Karpas-422 (cell line): Measurements from ENCODE around the gene DYNC1H1. TPM values are rescaled to one million over a fixed set of nuclear protein-coding genes. Genes with fewer than 3 reads are reported as not detected.
A peak's percentile ranks its signal among the peaks of the same experiment; 100 is the strongest.

Experiments
- DNase-seq: peaks from one replicate; pipeline ENCODE4 v3.0.0-alpha.2; 2015
- H2AFZ ChIP-seq: fragments of 200-600 bp; sonication (generic); 2 replicates; pipeline ENCODE4 v1.6.1; 2014; ENCODE audit warnings: antibody characterized with exemption, low read length, mixed read lengths
- H3K27ac ChIP-seq: fragments of 200-600 bp; sonication (generic); 2 replicates; pipeline ENCODE4 v1.5.1; 2014; ENCODE audit warnings: mild to moderate bottlenecking, low read length, moderate library complexity
- H3K27me3 ChIP-seq: fragments of 200-600 bp; sonication (generic); 2 replicates; pipeline ENCODE4 v1.6.1; 2014; ENCODE audit warnings: low read length, mixed read lengths
- H3K36me3 ChIP-seq: fragments of 200-600 bp; sonication (generic); 2 replicates; pipeline ENCODE4 v1.6.1; 2014; ENCODE audit warnings: low read length, mixed read lengths; ENCODE audit not compliant: insufficient read depth
- H3K4me1 ChIP-seq: fragments of 200-600 bp; sonication (generic); 2 replicates; pipeline ENCODE4 v1.6.1; 2014; ENCODE audit warnings: mild to moderate bottlenecking, low read length, mixed read lengths
- H3K4me2 ChIP-seq: fragments of 200-600 bp; sonication (generic); 2 replicates; pipeline ENCODE4 v1.6.1; 2014; ENCODE audit warnings: low read length, low read depth, mild to moderate bottlenecking; ENCODE audit not compliant: poor library complexity, severe bottlenecking
- H3K4me3 ChIP-seq: fragments of 200-600 bp; sonication (generic); 2 replicates; pipeline ENCODE4 v1.5.1; 2014; ENCODE audit warnings: mild to moderate bottlenecking, antibody characterized with exemption, low read length, mixed read lengths
- H3K79me2 ChIP-seq: fragments of 200-600 bp; sonication (generic); 2 replicates; pipeline ENCODE4 v1.6.1; 2014; ENCODE audit warnings: mild to moderate bottlenecking, low read length, mixed read lengths
- H3K9ac ChIP-seq: fragments of 200-600 bp; sonication (generic); 2 replicates; pipeline ENCODE4 v1.6.0; 2014; ENCODE audit warnings: low read length
- H3K9me2 ChIP-seq: fragments of 200-600 bp; sonication (generic), shearing (Covaris generic); replicated peaks from 2 replicates; pipeline ENCODE4 v1.6.0; 2014; ENCODE audit warnings: mild to moderate bottlenecking, low read length, moderate library complexity; ENCODE audit not compliant: insufficient read depth
- H3K9me3 ChIP-seq: fragments of 300-700, 200-600 bp; sonication (generic); 2 replicates; pipeline ENCODE4 v1.6.1; 2014; ENCODE audit warnings: low read length, mixed read lengths
- H4K20me1 ChIP-seq: fragments of 200-600 bp; sonication (generic); 2 replicates; pipeline ENCODE4 v1.6.1; 2014; ENCODE audit warnings: mild to moderate bottlenecking, antibody characterized with exemption, low read length, low read depth; ENCODE audit not compliant: insufficient read depth
- total RNA-seq: library from RNA; depleted of rRNA; stranded (reverse); fragments of >200 nt; shearing (Covaris generic); gene quantifications from 2 replicates; pipeline ENCODE4 v1.2.3, GENCODE V29; 2014; ENCODE audit warnings: low replicate concordance

Gene DYNC1H1
- total RNA-seq, 1 experiment from 2014 or later, result 240 TPM

DNA sequence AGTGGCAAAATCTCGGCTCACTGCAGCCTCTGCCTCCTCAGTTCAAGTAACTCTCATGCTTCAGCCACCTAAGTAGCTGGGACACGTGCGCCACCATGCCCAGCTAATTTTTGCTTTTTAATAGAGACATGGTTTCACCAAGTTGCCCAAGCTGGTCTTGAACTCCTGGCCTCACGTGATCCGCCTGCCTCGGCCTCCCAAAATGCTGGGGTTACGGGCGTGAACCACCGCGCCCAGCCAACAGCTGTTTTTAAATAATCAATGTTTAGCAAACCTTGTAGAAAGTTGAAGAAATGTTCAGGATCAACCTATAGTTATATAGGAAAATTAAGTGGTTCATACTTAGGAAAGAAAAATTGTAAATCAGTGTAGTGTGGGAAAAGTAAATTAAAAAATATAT is 128.4 kb downstream of the DYNC1H1 start:
- H3K36me3 ChIP-seq, result no peaks in the 10 kb centered on the region
- H3K4me2 ChIP-seq, result no peak overlapping the region
- DNase-seq, result no peak
- no peaks in the 10 kb centered on the region for H4K20me1 ChIP-seq
- H3K4me1 ChIP-seq, result peaks cover 16% of the 10 kb centered on the region
- no peak overlapping the region for H3K4me3 ChIP-seq
- no peaks in the 10 kb centered on the region for H3K9me3 ChIP-seq
- H3K79me2 ChIP-seq, result no peaks in the 10 kb centered on the region
- H3K27me3 ChIP-seq, result no peaks in the 10 kb centered on the region
- H3K9ac ChIP-seq, result no peak overlapping the region
- H3K27ac ChIP-seq, result no peak overlapping the region
- no peaks in the 10 kb centered on the region for H3K9me2 ChIP-seq
- H2AFZ ChIP-seq, result no peak overlapping the region

DNA sequence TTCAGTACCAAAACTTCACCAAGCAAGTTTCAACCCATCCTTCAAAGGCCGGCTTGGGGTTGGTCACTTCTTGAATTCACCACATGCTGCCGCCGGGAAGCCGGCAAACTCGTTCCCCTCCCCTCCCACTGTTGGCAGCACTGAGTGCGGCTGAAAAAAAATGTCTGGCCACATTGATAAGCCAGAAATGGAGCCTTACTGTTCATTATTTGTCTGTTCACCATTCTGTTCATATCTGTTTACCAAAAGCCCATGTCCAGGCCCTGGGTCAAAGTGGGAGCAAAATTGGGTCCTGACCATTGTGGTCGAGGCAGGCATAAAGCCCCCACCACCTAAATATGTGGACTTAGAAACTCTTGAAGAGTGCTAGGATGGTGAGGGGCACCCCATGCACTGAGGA is 129.7 kb downstream of the DYNC1H1 start:
- H3K4me2 ChIP-seq, result no peak overlapping the region
- no peak overlapping the region for H2AFZ ChIP-seq
- no peak overlapping the region for H3K9ac ChIP-seq
- H4K20me1 ChIP-seq, result no peaks in the 10 kb centered on the region
- no peaks in the 10 kb centered on the region for H3K79me2 ChIP-seq
- H3K27me3 ChIP-seq, result no peaks in the 10 kb centered on the region
- H3K9me2 ChIP-seq, result no peaks in the 10 kb centered on the region
- no peak overlapping the region for H3K4me3 ChIP-seq
- H3K36me3 ChIP-seq, result no peaks in the 10 kb centered on the region
- H3K4me1 ChIP-seq, result peaks cover 6% of the 10 kb centered on the region; the same call in 1 of the 2 replicates
- H3K9me3 ChIP-seq, result no peaks in the 10 kb centered on the region
- no peak overlapping the region for H3K27ac ChIP-seq
- DNase-seq, result no peak

DNA sequence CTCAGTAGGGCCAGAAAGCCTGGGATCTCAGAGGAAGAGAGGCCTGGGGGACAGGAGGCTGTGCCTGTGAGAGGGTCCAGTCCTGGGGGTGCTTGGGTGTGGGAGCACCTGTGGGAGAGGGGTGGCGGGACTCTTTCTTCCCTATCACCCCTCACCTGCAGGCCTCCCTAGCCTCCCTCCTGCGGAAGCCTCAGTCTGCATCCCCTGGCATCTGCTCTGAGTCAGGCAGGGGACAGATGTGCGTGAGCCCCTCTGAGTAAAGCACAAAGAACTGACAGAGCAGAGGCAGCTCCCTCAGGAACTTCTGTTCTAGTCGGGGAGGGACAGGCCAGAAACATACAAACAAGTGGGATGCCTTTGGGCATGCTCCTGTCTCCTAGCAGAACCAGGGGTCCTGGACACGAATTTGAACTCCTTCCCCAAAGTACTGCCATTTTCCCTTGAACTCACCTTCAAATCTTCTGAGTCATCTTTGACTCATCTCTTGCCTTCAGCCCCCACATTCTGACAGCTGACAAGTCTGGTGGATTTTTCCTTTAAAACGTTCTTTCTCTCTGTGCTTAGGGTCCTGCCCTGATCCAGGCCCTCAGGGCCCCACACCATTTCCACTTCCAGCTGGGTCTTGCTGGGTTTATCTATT is 131.0 kb downstream of the DYNC1H1 start:
- no peak overlapping the region for H3K4me2 ChIP-seq

DNA sequence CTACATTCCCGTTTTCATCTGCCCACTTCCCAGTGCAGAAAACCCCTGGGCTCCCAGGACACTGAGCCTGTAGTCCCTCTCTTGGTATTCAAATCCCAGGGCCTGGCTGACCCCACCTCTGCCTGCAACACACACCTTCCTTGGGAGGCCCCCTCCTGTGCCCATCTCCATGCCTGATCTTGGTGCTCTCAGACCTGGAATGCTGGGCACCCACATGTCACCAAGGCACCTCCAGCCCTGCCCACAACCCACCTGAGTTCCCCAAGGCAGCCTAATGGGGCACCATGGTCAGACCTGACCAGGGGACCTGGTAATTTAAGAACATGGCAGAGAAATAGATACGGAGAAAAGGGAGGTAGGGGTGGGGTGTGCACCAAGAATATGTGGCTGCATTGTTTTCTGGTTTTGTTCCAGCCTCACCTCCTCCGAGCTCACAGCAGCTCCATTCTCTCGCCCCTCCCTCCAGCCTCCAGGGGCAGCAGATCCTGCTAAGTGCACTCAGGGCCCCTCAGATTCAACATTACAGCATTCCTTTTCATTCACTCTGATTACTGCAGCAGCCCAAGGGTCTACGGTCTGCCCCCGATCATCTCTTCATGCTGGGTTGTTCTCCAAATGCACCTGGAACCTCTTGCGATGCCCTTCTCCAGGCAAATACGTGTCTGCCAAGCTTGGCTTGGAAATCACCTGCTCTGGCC is 131.6 kb downstream of the DYNC1H1 start:
- Histone ChIP-seq H3K27ac (no peak overlapping the region), H3K9me2 (no peaks in the 10 kb centered on the region), H3K4me3 (no peak overlapping the region), H3K79me2 (no peaks in the 10 kb centered on the region), H3K9ac (no peak overlapping the region), H3K27me3 (no peaks in the 10 kb centered on the region), H3K9me3 (no peaks in the 10 kb centered on the region), H3K4me2 (no peak overlapping the region), H3K4me1 (peaks cover 9% of the 10 kb centered on the region; the same call in 1 of the 2 replicates), H3K36me3 (no peaks in the 10 kb centered on the region), H2AFZ (no peak overlapping the region), H4K20me1 (no peaks in the 10 kb centered on the region)
- DNase-seq, result no peak

More for the DNA sequence above, 131.0 kb downstream of the DYNC1H1 start:
- Histone ChIP-seq H3K27me3 (no peaks in the 10 kb centered on the region), H3K9me3 (no peaks in the 10 kb centered on the region), H3K79me2 (no peaks in the 10 kb centered on the region), H3K4me1 (peaks cover 6% of the 10 kb centered on the region; the same call in 1 of the 2 replicates), H3K36me3 (no peaks in the 10 kb centered on the region), H2AFZ (no peak overlapping the region), H4K20me1 (no peaks in the 10 kb centered on the region), H3K9me2 (no peaks in the 10 kb centered on the region), H3K9ac (no peak overlapping the region), H3K4me3 (no peak overlapping the region), H3K27ac (no peak overlapping the region)
- no peak for DNase-seq

GRCh38 chr14:102096569-102097188 is 132.3 kb downstream of the DYNC1H1 start:
- Histone ChIP-seq H3K9ac (no peak overlapping the region), H3K4me3 (no peak overlapping the region), H3K4me2 (no peak overlapping the region), H3K27me3 (no peaks in the 10 kb centered on the region; the same call in 1 of the 2 replicates), H3K9me3 (no peaks in the 10 kb centered on the region), H3K27ac (no peak overlapping the region), H3K36me3 (no peaks in the 10 kb centered on the region), H2AFZ (no peak overlapping the region), H3K9me2 (no peaks in the 10 kb centered on the region), H4K20me1 (no peaks in the 10 kb centered on the region), H3K79me2 (no peaks in the 10 kb centered on the region), H3K4me1 (peaks cover 12% of the 10 kb centered on the region; the same call in 1 of the 2 replicates)
- peak; percentile 87 for DNase-seq

DNA sequence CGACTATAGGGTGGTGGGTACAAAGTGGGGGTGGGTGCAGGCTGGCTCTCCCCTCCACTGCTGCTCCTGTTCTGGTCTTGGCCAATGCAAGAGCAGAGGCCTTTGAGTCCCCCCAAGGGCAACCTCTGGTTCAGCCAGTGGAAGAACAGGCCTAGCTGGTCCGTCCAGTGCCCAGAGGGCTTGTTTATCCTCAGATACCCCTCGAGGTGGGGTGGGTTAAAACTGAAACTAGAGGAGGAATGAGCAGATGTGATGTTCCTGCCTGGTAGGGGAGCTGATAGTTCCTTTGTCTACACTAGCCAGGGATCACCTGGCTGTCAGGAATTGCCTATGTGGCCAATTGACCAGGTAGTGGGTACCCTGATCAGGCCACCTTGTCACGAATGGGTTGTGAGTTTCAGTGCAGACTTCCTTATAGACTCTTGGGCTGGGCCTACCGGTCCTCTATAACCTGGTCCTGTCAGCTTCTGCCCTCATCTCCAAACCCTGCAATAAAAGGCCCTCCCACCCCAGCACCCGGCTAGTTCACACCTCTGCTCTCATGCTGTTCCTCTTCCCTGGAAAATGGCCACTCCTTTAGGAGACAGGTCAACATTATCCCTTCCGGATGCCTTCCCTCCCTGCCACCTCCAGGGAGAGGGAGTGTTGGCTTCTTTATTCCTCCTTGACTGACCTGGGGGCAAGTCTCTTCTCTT is 133.2 kb downstream of the DYNC1H1 start:
- no peak overlapping the region for H2AFZ ChIP-seq
- H4K20me1 ChIP-seq, result no peaks in the 10 kb centered on the region
- no peak overlapping the region for H3K27ac ChIP-seq
- no peak overlapping the region for H3K4me2 ChIP-seq
- H3K36me3 ChIP-seq, result no peaks in the 10 kb centered on the region
- no peaks in the 10 kb centered on the region for H3K79me2 ChIP-seq
- no peaks in the 10 kb centered on the region; the same call in 1 of the 2 replicates for H3K27me3 ChIP-seq
- no peaks in the 10 kb centered on the region for H3K9me3 ChIP-seq
- no peak overlapping the region for H3K4me3 ChIP-seq
- peaks cover 12% of the 10 kb centered on the region; the same call in 1 of the 2 replicates for H3K4me1 ChIP-seq
- H3K9ac ChIP-seq, result no peak overlapping the region
- no peak for DNase-seq
- H3K9me2 ChIP-seq, result no peaks in the 10 kb centered on the region

GRCh38 chr14:102103062-102103695 is 138.8 kb downstream of the DYNC1H1 start:
- H3K36me3 ChIP-seq, result no peaks in the 10 kb centered on the region
- H3K4me1 ChIP-seq, result peaks cover 22% of the 10 kb centered on the region
- no peak overlapping the region for H3K9ac ChIP-seq
- H4K20me1 ChIP-seq, result no peaks in the 10 kb centered on the region
- H3K9me3 ChIP-seq, result no peaks in the 10 kb centered on the region
- H3K9me2 ChIP-seq, result no peaks in the 10 kb centered on the region
- no peak overlapping the region for H3K4me3 ChIP-seq
- no peak overlapping the region for H3K4me2 ChIP-seq
- no peak overlapping the region for H3K27ac ChIP-seq
- H3K27me3 ChIP-seq, result no peaks in the 10 kb centered on the region; the same call in 1 of the 2 replicates
- H2AFZ ChIP-seq, result no peak overlapping the region
- peak; percentile 85 for DNase-seq
- H3K79me2 ChIP-seq, result no peaks in the 10 kb centered on the region
